IMR-90 (cell line): ENCODE results near the gene CRYBA2. TPM values are rescaled to one million over a fixed set of nuclear protein-coding genes. Genes with fewer than 3 reads are reported as not detected.

Experiments
- ATAC-seq: fragments of 200-7000 bp; cut with Tn5 transposase; 2 replicates; pipeline ENCODE4 v1.9.1; 2020; ENCODE audit warnings: low read depth, mild to moderate bottlenecking, moderate library complexity
- BruUV-seq: library from RNA; stranded (reverse); fragments of 400-500 nt; replicated peaks from 2 replicates; lab custom pipeline; 2021; lab: Mats Ljungman, UMichigan
- CTCF ChIA-PET: fragments of 300-600 bp; formaldehyde crosslinking; extraction: SDS; loops from one replicate; lab custom pipeline; 2021; ENCODE audit warnings: antibody characterized with exemption; lab: Yijun Ruan, JAX
- POLR2A ChIA-PET: fragments of 300-600 bp; sonication (Branson Sonifier 250); formaldehyde crosslinking; loops from one replicate; lab custom pipeline; 2022; ENCODE audit warnings: antibody characterized with exemption; ENCODE audit not compliant: unreplicated experiment; lab: Charles Lee
- DNase-seq: peaks from one replicate; pipeline ENCODE4 v3.0.0; 2013
- H2AFZ ChIP-seq: replicated peaks from 2 replicates; pipeline ENCODE3; 2013; ENCODE audit warnings: low read length, mild to moderate bottlenecking; ENCODE audit not compliant: poor library complexity
- H2AK5ac ChIP-seq: 2 replicates; pipeline ENCODE4 v1.6.1; 2013; ENCODE audit warnings: low read depth, low read length, inconsistent platforms
- H2AK9ac ChIP-seq: replicated peaks from 2 replicates; pipeline ENCODE3; 2013; ENCODE audit warnings: mild to moderate bottlenecking, low read depth, low read length, moderate library complexity; ENCODE audit not compliant: poor library complexity
- H2BK120ac ChIP-seq: 2 replicates; pipeline ENCODE4 v1.6.1; 2013; ENCODE audit warnings: low read depth, low read length, inconsistent platforms
- H2BK15ac ChIP-seq: 3 replicates; pipeline ENCODE4 v1.6.1; 2013; ENCODE audit warnings: low read depth, low read length, inconsistent platforms
- H2BK20ac ChIP-seq: 2 replicates; pipeline ENCODE4 v1.6.1; 2013; ENCODE audit warnings: low read depth, mild to moderate bottlenecking, inconsistent platforms, low read length, moderate library complexity
- H2BK5ac ChIP-seq: 2 replicates; pipeline ENCODE4 v1.6.1; 2013; ENCODE audit warnings: mild to moderate bottlenecking, low read depth, low read length, inconsistent platforms; ENCODE audit not compliant: poor library complexity, severe bottlenecking
- H3K14ac ChIP-seq: replicated peaks from 2 replicates; pipeline ENCODE4 v1.6.1; 2013; ENCODE audit warnings: low read depth, low read length, inconsistent platforms
- H3K18ac ChIP-seq: 2 replicates; pipeline ENCODE4 v1.6.1; 2013; ENCODE audit warnings: low read depth, low read length, control low read depth
- H3K23ac ChIP-seq: 2 replicates; pipeline ENCODE4 v1.6.1; 2013; ENCODE audit warnings: low read depth, low read length, inconsistent platforms
- H3K27ac ChIP-seq: 2 replicates; pipeline ENCODE4 v1.5.1; 2013; ENCODE audit warnings: mild to moderate bottlenecking, control low read depth, low read length; ENCODE audit not compliant: insufficient read depth
- H3K27me3 ChIP-seq: 2 replicates; pipeline ENCODE4 v1.6.1; 2013; ENCODE audit warnings: low read length; ENCODE audit not compliant: control insufficient read depth, insufficient read depth
- H3K36me3 ChIP-seq: 2 replicates; pipeline ENCODE4 v1.6.1; 2013; ENCODE audit warnings: low read length, mixed read lengths; ENCODE audit not compliant: control insufficient read depth, insufficient read depth
- H3K4ac ChIP-seq: 2 replicates; pipeline ENCODE4 v1.6.1; 2013; ENCODE audit warnings: low read depth, low read length, inconsistent platforms
- H3K4me1 ChIP-seq: 2 replicates; pipeline ENCODE4 v1.6.1; 2013; ENCODE audit warnings: low read length, mixed read lengths; ENCODE audit not compliant: control insufficient read depth, insufficient read depth
- H3K4me2 ChIP-seq: 2 replicates; pipeline ENCODE4 v1.6.1; 2013; ENCODE audit warnings: low read depth, mild to moderate bottlenecking, control low read depth, low read length, moderate library complexity
- H3K4me3 ChIP-seq: 2 replicates; pipeline ENCODE4 v1.5.1; 2013; ENCODE audit warnings: low read depth, mild to moderate bottlenecking, control low read depth, low read length, moderate library complexity; ENCODE audit not compliant: insufficient read depth
- H3K56ac ChIP-seq: 2 replicates; pipeline ENCODE4 v1.6.1; 2013; ENCODE audit warnings: low read length, inconsistent platforms; ENCODE audit not compliant: insufficient read depth; ENCODE audit errors: extremely low read depth
- H3K79me1 ChIP-seq, 2 experiments: 2 replicates each; pipeline ENCODE4 v1.6.1; 2013; ENCODE audit warnings: low read length in 2 of 2, inconsistent platforms in 1 of 2, low read depth in 1 of 2
- H3K9ac ChIP-seq: 2 replicates; pipeline ENCODE4 v1.6.1; 2013; ENCODE audit warnings: low read depth, low read length, control low read depth
- H3K9me1 ChIP-seq: 2 replicates; pipeline ENCODE4 v1.6.1; 2013; ENCODE audit warnings: low read length, inconsistent platforms; ENCODE audit not compliant: insufficient read depth
- H3K9me3 ChIP-seq: 2 replicates; pipeline ENCODE4 v1.6.1; 2013; ENCODE audit warnings: low read length; ENCODE audit not compliant: control insufficient read depth, insufficient read depth
- H4K20me1 ChIP-seq: 2 replicates; pipeline ENCODE4 v1.6.1; 2013; ENCODE audit warnings: low read length, inconsistent platforms; ENCODE audit not compliant: insufficient read depth
- H4K5ac ChIP-seq: 2 replicates; pipeline ENCODE4 v1.6.1; 2013; ENCODE audit warnings: mild to moderate bottlenecking, low read depth, low read length, control low read depth
- H4K8ac ChIP-seq, 2 experiments: 2 replicates each; pipeline ENCODE4 v1.6.1; 2013; ENCODE audit warnings: low read depth in 2 of 2, low read length in 2 of 2, control low read depth in 1 of 2, inconsistent platforms in 1 of 2
- H4K91ac ChIP-seq: 2 replicates; pipeline ENCODE4 v1.6.1; 2013; ENCODE audit warnings: low read depth, low read length, inconsistent platforms; ENCODE audit not compliant: insufficient read depth
- CEBPB ChIP-seq: IDR thresholded peaks from 2 replicates; pipeline ENCODE4 v1.6.1; 2012; ENCODE audit warnings: low read depth, low read length, improper control_type of control experiment
- CTCF ChIP-seq: conservative IDR thresholded peaks from 2 replicates; pipeline ENCODE4 v1.5.1; 2012; ENCODE audit warnings: mild to moderate bottlenecking, low read depth, low read length, improper control_type of control experiment
- MXI1 ChIP-seq: IDR thresholded peaks from 2 replicates; pipeline ENCODE4 v1.6.1; 2012; ENCODE audit warnings: low read depth, mild to moderate bottlenecking, low read length, moderate library complexity, borderline replicate concordance
- NFE2L2 ChIP-seq: fragments of 150-350 bp; IDR thresholded peaks from 2 replicates; pipeline ENCODE4 v1.6.1; 2016; ENCODE audit warnings: low read depth, mild to moderate bottlenecking, low read length
- WGBS, 2 experiments: methylation state at CpG; one replicate each; pipeline versions ENCODE4 v1.1.5 to v1.1.7; 2013; ENCODE audit warnings: missing lambda C conversion rate in 2 of 2; ENCODE audit not compliant: insufficient read length in 1 of 2; ENCODE audit errors: extremely low coverage in 2 of 2; 5-methylcytosine and 5-hydroxymethylcytosine counted together
- dilution Hi-C: fragments of 300-500 bp; cut with HindIII; formaldehyde crosslinking; loops from one replicate; pipeline ENCODE4 v1.14.3; 2018; ENCODE audit warnings: low sequenced_read_pairs; ENCODE audit not compliant: unreplicated experiment
- in situ Hi-C: fragments of 300-500 bp; cut with MboI; formaldehyde crosslinking; loops from 3 replicates; pipeline ENCODE4 v1.14.3; 2019; ENCODE audit warnings: low sequenced_read_pairs, inconsistent platforms, mixed read lengths
- intact Hi-C: fragments of 100-400 bp; cut with micrococcal nuclease; formaldehyde crosslinking; loops from 2 replicates; pipeline ENCODE4 v1.10.0; 2022
- polyA plus RNA-seq, 3 experiments: library from polyadenylated mRNA; depleted of rRNA; stranded (reverse); fragments of >200 nt; gene quantifications; 2 replicates each; pipeline ENCODE4 v1.2.3, GENCODE V29; 2012; ENCODE audit warnings: low replicate concordance in 1 of 3
- total RNA-seq: library from RNA; depleted of rRNA; stranded (reverse); fragments of >200 nt; gene quantifications from 2 replicates; pipeline ENCODE4 v1.2.3, GENCODE V29; 2012

Gene CRYBA2
- total and polyA plus RNA-seq, 2 of the 4 experiments (the other 2 are of a cell fraction) = not detected

- BruUV-seq = no TSS peak
- H2AK9ac ChIP-seq = peak overlapping the region; percentile 72
- ChIA-PET CTCF (no interaction called here), POLR2A (no interaction called here)
- H4K5ac ChIP-seq = no peak overlapping the region
- no peak overlapping the region for H2BK20ac ChIP-seq
- H2BK120ac ChIP-seq = no peak overlapping the region
- H3K23ac ChIP-seq = no peak overlapping the region
- no peak overlapping the region for H3K14ac ChIP-seq
- no peak overlapping the region for H3K56ac ChIP-seq
- no peak overlapping the region for H2BK15ac ChIP-seq
- 5% methylated on average over 8 of the region's 34 CpGs; no CpG with 5 or more reads in 1 of the 2 experiments for WGBS, 2 experiments
- peaks cover 55% of the 10 kb centered on the region for H3K27me3 ChIP-seq
- H3K79me1 ChIP-seq = no peaks in the 10 kb centered on the region
- in situ Hi-C loops (no loop called here), dilution Hi-C loops (no loop called here), intact Hi-C loops (no loop called here)
- no peak overlapping the region for H3K27ac ChIP-seq
- H3K18ac ChIP-seq = no peak overlapping the region
- no peak overlapping the region for H2AK5ac ChIP-seq
- H2AFZ ChIP-seq = peak overlapping the region; percentile 23
- no peaks in the 10 kb centered on the region; the same call in 1 of the 2 replicates for H4K20me1 ChIP-seq
- no peaks in the 10 kb centered on the region for H3K9me3 ChIP-seq
- ATAC-seq (no peak), DNase-seq (no peak)
- H4K91ac ChIP-seq = no peak overlapping the region
- H3K4me2 ChIP-seq = no peak overlapping the region
- no peaks in the 10 kb centered on the region for H3K4me1 ChIP-seq
- TF ChIP-seq MXI1 (no peak), CTCF (no peak), NFE2L2 (no peak), CEBPB (no peak)
- no peaks in the 10 kb centered on the region for H3K36me3 ChIP-seq
- no peak overlapping the region for H3K4ac ChIP-seq
- no peak overlapping the region for H2BK5ac ChIP-seq
- H3K9me1 ChIP-seq = 0 out of 2 replicates have a peak, but pooled peaks cover 4% of the 10 kb centered on the region
- no peak overlapping the region for H4K8ac ChIP-seq
- H3K9ac ChIP-seq = no peak overlapping the region
- H3K4me3 ChIP-seq = no peak overlapping the region
Measured at GRCh38 chr2:218961651-218962570, 31.3 kb downstream of the CRYBA2 start.
